MM.1S (cell line): ENCODE measurements around the gene CHCHD6.

Experiments
- CTCF ChIP-seq: fragments of 300-600 bp; sonication (generic); IDR thresholded peaks from 2 replicates; pipeline ENCODE4 v1.5.1; 2016; ENCODE audit warnings: antibody characterized with exemption, low read length, mixed read lengths
- EZH2 ChIP-seq: fragments of 300-600 bp; sonication (generic); optimal IDR thresholded peaks from 2 replicates; pipeline ENCODE3; 2017; ENCODE audit warnings: low read depth, mild to moderate bottlenecking, antibody characterized with exemption, low read length, mixed read lengths
- EZH2phosphoT487 ChIP-seq: fragments of 300-600 bp; sonication (generic); IDR thresholded peaks from 2 replicates; pipeline ENCODE4 v1.6.1; 2018; ENCODE audit warnings: antibody characterized with exemption, low read length

DNA sequence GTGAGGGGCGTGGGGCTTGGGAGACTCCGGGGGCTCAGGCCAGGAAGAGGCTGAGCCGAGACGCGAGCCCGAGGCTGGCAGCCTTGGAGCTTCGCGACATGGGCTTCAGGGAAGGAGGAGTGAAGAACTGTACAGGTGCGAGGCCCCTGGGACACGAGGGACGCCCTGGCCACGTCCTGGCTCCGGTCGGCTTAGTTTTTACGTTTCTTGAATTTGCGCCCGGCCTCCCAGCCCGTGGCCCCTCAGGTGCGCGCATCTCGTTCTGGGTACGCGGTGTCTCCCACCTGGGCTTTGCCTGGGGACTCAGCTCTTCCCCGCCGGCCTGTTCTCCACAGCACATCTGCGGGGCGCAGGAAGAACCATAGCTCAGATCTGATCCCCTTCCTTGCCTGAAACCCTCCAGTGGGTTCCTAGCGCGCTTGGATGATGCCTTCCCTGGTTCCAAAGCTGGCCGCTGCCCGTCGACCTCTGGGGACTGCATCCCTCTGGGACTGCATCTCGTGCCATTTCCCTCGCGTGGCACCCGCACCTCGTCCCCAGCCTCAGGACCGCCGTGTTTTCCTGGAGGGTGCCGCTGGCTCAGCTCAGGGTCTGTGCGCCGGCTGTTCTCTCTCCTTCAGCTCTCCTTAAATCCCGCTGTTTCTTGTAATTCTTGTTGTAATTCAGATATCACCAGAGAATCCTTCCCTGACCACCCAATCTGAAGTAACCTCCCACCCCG is 614 bp downstream of the CHCHD6 start:
- TF ChIP-seq CTCF (no peak), EZH2phosphoT487 (no peak), EZH2 (no peak)
